GM12892 (cell line): ENCODE results near the gene HOXC6.

Experiments used
- DNase-seq: peaks from one replicate; pipeline ENCODE4 v3.0.0; 2011; ENCODE audit not compliant: insufficient read length
- FAIRE-seq: peaks from 2 replicates; lab custom pipeline; 2011; peaks lifted over from hg19 to GRCh38; lab: Jason Lieb, UNC
- POLR2A ChIP-seq: IDR thresholded peaks from 2 replicates; pipeline ENCODE4 v1.6.1; 2011; ENCODE audit warnings: low read depth, low read length, control low read depth
- POLR2AphosphoS5 ChIP-seq: IDR thresholded peaks from 2 replicates; pipeline ENCODE4 v1.6.1; 2011; ENCODE audit warnings: low read depth, low read length, control low read depth
- TAF1 ChIP-seq: IDR thresholded peaks from 2 replicates; pipeline ENCODE4 v1.6.1; 2011; ENCODE audit warnings: low read depth, mild to moderate bottlenecking, control low read depth, low read length, borderline replicate concordance

HOXC6 gene

GRCh38 chr12:54056110-54056509 lies 27.9 kb downstream of the HOXC6 start:
- no peak for FAIRE-seq
- no peak for DNase-seq
- TF ChIP-seq POLR2A (no peak), TAF1 (no peak), POLR2AphosphoS5 (no peak)

- no peak for FAIRE-seq
- DNase-seq: no peak
- TF ChIP-seq POLR2A (no peak), TAF1 (no peak), POLR2AphosphoS5 (no peak)
Measured at GRCh38 chr12:54058128-54058768, 30.0 kb downstream of the HOXC6 start.

- TF ChIP-seq POLR2A (no peak), TAF1 (no peak), POLR2AphosphoS5 (no peak)
- FAIRE-seq (no peak), DNase-seq (no peak)
Measured at GRCh38 chr12:54059668-54060067, 31.4 kb downstream of the HOXC6 start.

- no peak for FAIRE-seq
- no peak for DNase-seq
- TF ChIP-seq POLR2A (no peak), POLR2AphosphoS5 (no peak), TAF1 (no peak)
Measured at GRCh38 chr12:54060174-54060974, 32.1 kb downstream of the HOXC6 start.

GRCh38 chr12:54060975-54061778 lies 32.9 kb downstream of the HOXC6 start:
- no peak for FAIRE-seq
- TF ChIP-seq POLR2AphosphoS5 (no peak), TAF1 (no peak), POLR2A (no peak)
- DNase-seq: no peak

- FAIRE-seq (no peak), DNase-seq (no peak)
- TF ChIP-seq POLR2AphosphoS5 (no peak), TAF1 (no peak), POLR2A (no peak)
Measured at GRCh38 chr12:54065677-54066076, 37.4 kb downstream of the HOXC6 start.

- FAIRE-seq: no peak
Measured at GRCh38 chr12:54066408-54066807, 38.2 kb downstream of the HOXC6 start.

GRCh38 chr12:54068418-54069070 lies 40.3 kb downstream of the HOXC6 start:
- FAIRE-seq (no peak), DNase-seq (no peak)
- TF ChIP-seq POLR2A (no peak), POLR2AphosphoS5 (no peak)

More at GRCh38 chr12:54066408-54066807, 38.2 kb downstream of the HOXC6 start:
- TF ChIP-seq POLR2A (no peak), POLR2AphosphoS5 (no peak), TAF1 (no peak)
- DNase-seq: no peak

- DNase-seq (no peak), FAIRE-seq (no peak)
- TF ChIP-seq TAF1: no peak
Measured at GRCh38 chr12:54071942-54072341, 43.7 kb downstream of the HOXC6 start.

- TF ChIP-seq POLR2A: no peak
- no peak for TF ChIP-seq TAF1
- TF ChIP-seq POLR2AphosphoS5: no peak
- no peak for DNase-seq
- FAIRE-seq: no peak
Measured at GRCh38 chr12:54074308-54074707, 46.1 kb downstream of the HOXC6 start.

GRCh38 chr12:54075409-54075808 lies 47.2 kb downstream of the HOXC6 start:
- TF ChIP-seq POLR2AphosphoS5: no peak
- TF ChIP-seq TAF1: no peak
- TF ChIP-seq POLR2A: no peak
- no peak for DNase-seq
- FAIRE-seq: no peak
